GM23338 (cell line): ENCODE measurements around the gene ARG2. TPM values are rescaled to one million over a fixed set of nuclear protein-coding genes. Genes with fewer than 3 reads are reported as not detected.

Source experiments
- ATAC-seq: fragments of 200-7000 bp; cut with Tn5 transposase; 3 replicates; pipeline ENCODE4 v1.9.1; 2020
- DNase-seq: peaks from one replicate; pipeline ENCODE4 v3.0.0-alpha.2; 2015; ENCODE audit warnings: low spot score
- H2AFZ ChIP-seq: fragments of 200-600 bp; sonication (generic); 2 replicates; pipeline ENCODE4 v1.8.0; 2016; ENCODE audit warnings: antibody characterized with exemption, mild to moderate bottlenecking, moderate library complexity
- H3F3A ChIP-seq: fragments of 200-600 bp; sonication (generic); replicated peaks from 2 replicates; pipeline ENCODE4 v1.8.0; 2017; ENCODE audit warnings: antibody characterized with exemption, mixed run types, low read depth
- H3K27ac ChIP-seq: fragments of 200-600 bp; sonication (generic); 2 replicates; pipeline ENCODE4 v1.6.1; 2016; ENCODE audit warnings: low read depth
- H3K27me3 ChIP-seq: fragments of 200-600 bp; sonication (generic); 2 replicates; pipeline ENCODE4 v1.8.0; 2016; ENCODE audit warnings: mild to moderate bottlenecking, mixed run types, moderate library complexity; ENCODE audit not compliant: insufficient read depth
- H3K36me3 ChIP-seq: fragments of 200-600 bp; sonication (generic); 2 replicates; pipeline ENCODE4 v1.8.0; 2016; ENCODE audit warnings: mild to moderate bottlenecking; ENCODE audit not compliant: insufficient read depth
- H3K4me1 ChIP-seq: fragments of 200-600 bp; sonication (generic); 2 replicates; pipeline ENCODE4 v1.8.0; 2016; ENCODE audit warnings: mild to moderate bottlenecking, moderate library complexity; ENCODE audit not compliant: insufficient read depth
- H3K4me2 ChIP-seq: fragments of 200-600 bp; sonication (generic); 2 replicates; pipeline ENCODE4 v1.7.1; 2017; ENCODE audit warnings: mixed run types
- H3K4me3 ChIP-seq: fragments of 200-600 bp; sonication (generic); 2 replicates; pipeline ENCODE4 v1.6.1; 2016; ENCODE audit warnings: mixed run types
- H3K79me2 ChIP-seq: fragments of 200-600 bp; sonication (generic); replicated peaks from 2 replicates; pipeline ENCODE4 v1.8.0; 2017; ENCODE audit warnings: mild to moderate bottlenecking; ENCODE audit not compliant: insufficient read depth
- H3K9me2 ChIP-seq: fragments of 200-600 bp; sonication (generic); 2 replicates; pipeline ENCODE4 v1.8.0; 2017; ENCODE audit not compliant: insufficient read depth
- H4K20me1 ChIP-seq: fragments of 200-600 bp; sonication (generic); replicated peaks from 2 replicates; pipeline ENCODE4 v1.8.0; 2017; ENCODE audit warnings: mild to moderate bottlenecking; ENCODE audit not compliant: insufficient read depth
- H3K27ac Mint-ChIP-seq: 2 replicates; pipeline ENCODE4 v1.8.0; 2020; ENCODE audit warnings: inconsistent platforms, mild to moderate bottlenecking, moderate library complexity, mixed read lengths
- H3K27me3 Mint-ChIP-seq: 3 replicates; pipeline ENCODE4 v1.8.0; 2022; ENCODE audit warnings: low read depth, mild to moderate bottlenecking, moderate library complexity, mixed read lengths, inconsistent platforms; ENCODE audit not compliant: insufficient read depth, poor library complexity
- H3K36me3 Mint-ChIP-seq: 3 replicates; pipeline ENCODE4 v1.8.0; 2021; ENCODE audit warnings: low read depth, mild to moderate bottlenecking, inconsistent platforms, moderate library complexity, mixed read lengths
- H3K4me1 Mint-ChIP-seq: 3 replicates; pipeline ENCODE4 v1.8.0; 2020; ENCODE audit warnings: mild to moderate bottlenecking, inconsistent platforms, mixed read lengths
- H3K4me3 Mint-ChIP-seq: 3 replicates; pipeline ENCODE4 v1.8.0; 2021; ENCODE audit warnings: moderate library complexity, mild to moderate bottlenecking, inconsistent platforms, mixed read lengths
- H3K9me3 Mint-ChIP-seq: 3 replicates; pipeline ENCODE4 v1.8.0; 2020; ENCODE audit warnings: moderate library complexity, mild to moderate bottlenecking, inconsistent platforms, mixed read lengths
- EZH2 ChIP-seq: fragments of 200-600 bp; sonication (generic); IDR thresholded peaks from one replicate; pipeline ENCODE4 v1.8.0; 2017; ENCODE audit warnings: antibody characterized with exemption, mild to moderate bottlenecking, low read depth; ENCODE audit not compliant: unreplicated experiment
- EZH2phosphoT487 ChIP-seq: fragments of 200-600 bp; sonication (generic); IDR thresholded peaks from one replicate; pipeline ENCODE4 v1.8.1; 2018; ENCODE audit warnings: antibody characterized with exemption; ENCODE audit not compliant: unreplicated experiment
- JUNB ChIP-seq: IDR thresholded peaks from one replicate; pipeline ENCODE4 v1.6.1; 2016; ENCODE audit warnings: antibody characterized with exemption; ENCODE audit not compliant: unreplicated experiment
- POLR2AphosphoS5 ChIP-seq: IDR thresholded peaks from 2 replicates; pipeline ENCODE4 v1.6.1; 2016; ENCODE audit warnings: antibody characterized with exemption, low read depth
- STAT1 ChIP-seq: IDR thresholded peaks from one replicate; pipeline ENCODE4 v1.6.1; 2016; ENCODE audit warnings: antibody characterized with exemption; ENCODE audit not compliant: unreplicated experiment
- ZNF114 ChIP-seq: fragments of 250-450 bp; sonication (Bioruptor Pico); IDR thresholded peaks from 2 replicates; pipeline ENCODE4 v1.5.0; 2020; ENCODE audit warnings: mild to moderate bottlenecking, moderate library complexity
- ZNF331 ChIP-seq: fragments of 250-450 bp; sonication (Bioruptor Pico); IDR thresholded peaks from 2 replicates; pipeline ENCODE4 v1.5.0; 2020; ENCODE audit warnings: low read depth, mild to moderate bottlenecking, moderate library complexity
- ZNF462 ChIP-seq: fragments of 250-450 bp; sonication (Bioruptor Pico); IDR thresholded peaks from 2 replicates; pipeline ENCODE4 v1.5.0; 2020; ENCODE audit warnings: mild to moderate bottlenecking, moderate library complexity
- polyA plus RNA-seq: library from polyadenylated mRNA; unstranded; fragments of >200 nt; fragmentation: Nextera tagmentation; extraction: Ambion mirVana; gene quantifications from 2 replicates; pipeline ENCODE4 v1.2.1, GENCODE V29; 2016
- total RNA-seq: library from RNA; depleted of rRNA; stranded (reverse); fragments of >200 nt; shearing (Covaris generic); gene quantifications from 2 replicates; pipeline ENCODE4 v1.2.3, GENCODE V29; 2014

The ARG2 gene
- total and polyA plus RNA-seq, 2 experiments from 2014 or later: 42.7 to 69.4 TPM

GRCh38 chr14:67679006-67679405, 59.3 kb downstream of the ARG2 start:
- Mint-ChIP-seq H3K27me3 (peaks cover 7% of the 10 kb centered on the region), H3K9me3 (no peaks in the 10 kb centered on the region), H3K4me3 (no peak overlapping the region), H3K36me3 (peaks cover 58% of the 10 kb centered on the region), H3K4me1 (peaks cover 3% of the 10 kb centered on the region; the same call in 2 of the 3 replicates), H3K27ac (no peak overlapping the region)
- DNase-seq (no peak), ATAC-seq (no peak)
- H3K4me2 ChIP-seq: no peak overlapping the region
- TF ChIP-seq EZH2phosphoT487 (no peak), EZH2 (no peak), ZNF331 (CRISPR knock-in tag) (no peak), ZNF114 (no peak), ZNF462 (CRISPR knock-in tag) (no peak), STAT1 (no peak), JUNB (no peak), POLR2AphosphoS5 (no peak)
- no peaks in the 10 kb centered on the region for H3K27me3 ChIP-seq
- peaks cover 17% of the 10 kb centered on the region for H3F3A ChIP-seq
- peaks cover 47% of the 10 kb centered on the region for H4K20me1 ChIP-seq
- no peak overlapping the region for H3K27ac ChIP-seq
- peaks cover 54% of the 10 kb centered on the region for H3K36me3 ChIP-seq
- peaks cover 5% of the 10 kb centered on the region; the same call in 1 of the 2 replicates for H3K4me1 ChIP-seq
- H2AFZ ChIP-seq: no peak overlapping the region
- H3K79me2 ChIP-seq: peaks cover 49% of the 10 kb centered on the region
- H3K4me3 ChIP-seq: no peak overlapping the region
- no peaks in the 10 kb centered on the region for H3K9me2 ChIP-seq
